Suprapubic skin (tissue), 4 donors: ENCODE measurements around the gene CAPRIN2. TPM values are rescaled to one million over a fixed set of nuclear protein-coding genes. Genes with fewer than 3 reads are reported as not detected.

Experiments used
- DNase-seq, 2 donors: peaks; one replicate each; pipeline ENCODE4 v3.0.0-alpha.2; 2019; ENCODE audit warnings: low spot score in 2 of 2
- H3K27ac ChIP-seq: fragments of 200-600 bp; sonication (generic); one replicate; pipeline ENCODE4 v1.5.1; 2019
- H3K27me3 ChIP-seq: fragments of 200-600 bp; sonication (generic); one replicate; pipeline ENCODE4 v1.5.1; 2019
- H3K36me3 ChIP-seq: fragments of 200-600 bp; sonication (generic); one replicate; pipeline ENCODE4 v1.5.1; 2019
- H3K4me1 ChIP-seq: fragments of 200-600 bp; sonication (generic); one replicate; pipeline ENCODE4 v1.5.1; 2019
- H3K4me3 ChIP-seq: fragments of 200-600 bp; sonication (generic); one replicate; pipeline ENCODE4 v1.5.1; 2019; ENCODE audit warnings: mild to moderate bottlenecking
- H3K9me3 ChIP-seq: fragments of 200-600 bp; sonication (generic); one replicate; pipeline ENCODE4 v1.5.1; 2019
- CTCF ChIP-seq, 2 donors: fragments of 200-600 bp in 1 of 2; fragments of 450-650 bp in 1 of 2; sonication (generic) in 1 of 2; IDR thresholded peaks; one replicate each; pipeline ENCODE4 v1.5.1; 2016 to 2019; ENCODE audit warnings: antibody characterized with exemption in 2 of 2, mild to moderate bottlenecking in 1 of 2, moderate library complexity in 1 of 2
- EP300 ChIP-seq: sonication (generic); formaldehyde crosslinking; IDR thresholded peaks from one replicate; pipeline ENCODE4 v1.6.1; 2017; ENCODE audit warnings: antibody characterized with exemption
- POLR2A ChIP-seq, 2 donors: fragments of 450-650 bp; IDR thresholded peaks; one replicate each; pipeline ENCODE4 v1.6.1; 2017; ENCODE audit warnings: antibody characterized with exemption in 2 of 2, mild to moderate bottlenecking in 2 of 2, moderate library complexity in 2 of 2
- POLR2AphosphoS5 ChIP-seq, 3 donors: sonication (generic); formaldehyde crosslinking; IDR thresholded peaks; one replicate each; pipeline ENCODE4 v1.6.1; 2017; ENCODE audit warnings: antibody characterized with exemption in 3 of 3
- WGBS: methylation state at CpG from one replicate; pipeline ENCODE4 v1.1.5; 2018; 5-methylcytosine and 5-hydroxymethylcytosine counted together
- total RNA-seq, 4 donors: library from RNA; depleted of rRNA; stranded (reverse); fragments of >200 nt; gene quantifications; one replicate each; pipeline ENCODE4 v1.1.0, GENCODE V29; 2016

CAPRIN2 gene
- total RNA-seq, 4 donors from 2014 or later, result 16.8 to 56.8 (median 17.8) TPM

GRCh38 chr12:30792085-30792484, 37.3 kb upstream of the CAPRIN2 start:
- H3K27me3 ChIP-seq, result peaks cover 19% of the 10 kb centered on the region
- no peak for DNase-seq
- no peak overlapping the region for H3K27ac ChIP-seq
- peaks cover 20% of the 10 kb centered on the region for H3K4me1 ChIP-seq
- H3K9me3 ChIP-seq, result no peaks in the 10 kb centered on the region
- TF ChIP-seq POLR2AphosphoS5 (IDR thresholded peaks at IDR 0.05) (no peak), POLR2A (IDR thresholded peaks at IDR 0.05) (no peak), CTCF (IDR thresholded peaks at IDR 0.05) (no peak), EP300 (no peak)
- 88% methylated on average over 2 of the region's 2 CpGs for WGBS
- no peaks in the 10 kb centered on the region for H3K36me3 ChIP-seq
- no peak overlapping the region for H3K4me3 ChIP-seq

GRCh38 chr12:30788754-30789153, 34.0 kb upstream of the CAPRIN2 start:
- Histone ChIP-seq H3K36me3 (no peaks in the 10 kb centered on the region), H3K4me3 (no peak overlapping the region), H3K27me3 (no peaks in the 10 kb centered on the region), H3K27ac (no peak overlapping the region), H3K4me1 (no peaks in the 10 kb centered on the region), H3K9me3 (no peaks in the 10 kb centered on the region)
- 93% methylated on average over 2 of the region's 2 CpGs for WGBS
- no peak for DNase-seq
- TF ChIP-seq CTCF (IDR thresholded peaks at IDR 0.05), result no peak
- TF ChIP-seq EP300, result no peak
- no peak for TF ChIP-seq POLR2AphosphoS5 (IDR thresholded peaks at IDR 0.05)
- no peak for TF ChIP-seq POLR2A (IDR thresholded peaks at IDR 0.05)

GRCh38 chr12:30785630-30786029, 30.9 kb upstream of the CAPRIN2 start:
- H3K9me3 ChIP-seq, result no peaks in the 10 kb centered on the region
- H3K4me3 ChIP-seq, result no peak overlapping the region
- no peak for TF ChIP-seq POLR2AphosphoS5 (IDR thresholded peaks at IDR 0.05)
- no peak for TF ChIP-seq POLR2A (IDR thresholded peaks at IDR 0.05)
- TF ChIP-seq EP300, result no peak
- TF ChIP-seq CTCF (IDR thresholded peaks at IDR 0.05), result no peak
- no peak for DNase-seq
- H3K27ac ChIP-seq, result no peak overlapping the region
- no peaks in the 10 kb centered on the region for H3K27me3 ChIP-seq
- no peaks in the 10 kb centered on the region for H3K4me1 ChIP-seq
- 79% methylated on average over 2 of the region's 2 CpGs for WGBS
- H3K36me3 ChIP-seq, result no peaks in the 10 kb centered on the region

- WGBS, result 91% methylated on average over 1 of the region's 1 CpG
- Histone ChIP-seq H3K4me1 (no peaks in the 10 kb centered on the region), H3K36me3 (no peaks in the 10 kb centered on the region), H3K9me3 (no peaks in the 10 kb centered on the region), H3K4me3 (no peak overlapping the region), H3K27ac (no peak overlapping the region), H3K27me3 (no peaks in the 10 kb centered on the region)
- TF ChIP-seq EP300, result no peak
- DNase-seq, result no peak
These were observed 29.8 kb upstream of the CAPRIN2 start for GRCh38 chr12:30784508-30784907.

- Histone ChIP-seq H3K27me3 (no peaks in the 10 kb centered on the region), H3K4me1 (no peaks in the 10 kb centered on the region), H3K36me3 (no peaks in the 10 kb centered on the region), H3K9me3 (no peaks in the 10 kb centered on the region), H3K4me3 (no peak overlapping the region), H3K27ac (no peak overlapping the region)
- WGBS, result 83% methylated on average over 2 of the region's 2 CpGs
- no peak for DNase-seq
- TF ChIP-seq CTCF (IDR thresholded peaks at IDR 0.05) (no peak), POLR2AphosphoS5 (IDR thresholded peaks at IDR 0.05) (no peak), POLR2A (IDR thresholded peaks at IDR 0.05) (no peak), EP300 (no peak)
These were observed 29.2 kb upstream of the CAPRIN2 start for GRCh38 chr12:30783946-30784345.
